ENCODE measurements around the gene FBXL4.
"Not testable (repeated sequence)": the region's sequence is repeated elsewhere in the genome, so short reads cannot be mapped to it uniquely, and the experiment has no call there.

FBXL4 gene

DNA sequence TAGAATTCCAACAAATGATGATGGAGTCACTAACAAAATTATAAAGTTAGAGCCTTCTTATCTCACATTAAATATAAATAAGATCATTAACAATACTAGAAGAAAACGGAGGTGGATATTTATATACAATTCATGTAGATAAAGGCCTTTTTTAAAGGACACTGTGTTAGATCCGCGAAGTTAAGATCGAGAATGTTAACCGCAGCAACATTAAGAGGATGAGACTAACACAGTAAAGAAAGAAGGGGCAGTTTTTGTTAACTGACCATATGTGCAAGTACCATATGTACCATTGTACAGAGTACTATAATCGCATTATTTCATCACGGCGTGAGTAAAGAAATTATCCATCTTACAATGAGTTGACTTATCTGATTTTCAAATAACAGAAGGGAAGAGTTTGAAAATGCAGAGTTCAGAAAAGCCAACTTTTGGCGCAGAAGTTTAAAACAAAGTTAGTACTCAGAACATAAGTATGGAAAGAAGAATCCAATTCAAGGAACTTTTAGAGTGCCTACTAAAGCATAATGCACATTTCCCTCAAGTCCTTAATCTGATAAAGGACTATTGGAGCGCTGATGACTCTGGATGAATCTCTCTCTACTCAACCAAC is 1.4 kb downstream of the FBXL4 start:
- no peak for DNase-seq (ENCODE audit: insufficient read length, low spot score)
- FAIRE-seq, result no peak

DNA sequence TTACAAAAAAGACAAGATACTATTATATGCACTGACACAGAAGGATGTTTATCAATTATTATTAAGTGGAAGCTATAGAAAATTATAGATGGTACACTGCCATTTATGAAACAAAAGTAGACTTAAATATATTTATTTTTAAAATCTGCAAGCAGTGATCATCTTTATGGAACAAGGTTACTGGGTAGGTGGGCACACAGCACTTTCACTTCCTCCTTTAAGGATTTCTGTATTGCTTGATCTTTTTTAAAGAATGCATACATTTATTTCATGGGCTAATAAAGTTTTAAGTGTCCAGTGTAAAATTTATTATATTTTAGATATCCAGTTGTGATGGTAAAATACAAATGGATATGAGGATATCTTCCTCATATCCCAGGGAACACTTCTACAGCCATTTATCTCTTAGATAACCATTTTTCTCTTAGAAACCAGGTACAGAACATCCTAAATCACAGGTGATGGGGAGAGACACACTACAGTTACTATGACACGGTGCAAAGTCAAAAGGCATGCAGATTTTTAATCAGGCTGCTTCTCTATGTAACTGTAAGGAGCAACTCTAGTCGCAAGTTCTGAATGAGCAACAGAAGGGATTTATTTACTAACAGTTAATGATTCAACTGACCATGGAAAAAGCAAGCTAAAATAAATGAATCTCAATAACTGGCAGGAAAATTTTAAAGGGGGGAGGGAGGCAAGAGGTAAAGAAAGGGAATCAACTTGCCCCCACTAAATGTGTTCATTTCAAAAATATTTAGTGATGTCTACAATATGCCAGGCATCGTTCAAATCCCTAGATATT is 2.2 kb downstream of the FBXL4 start:
- DNase-seq (ENCODE audit: insufficient read length, low spot score) (no peak), FAIRE-seq (no peak)

DNA sequence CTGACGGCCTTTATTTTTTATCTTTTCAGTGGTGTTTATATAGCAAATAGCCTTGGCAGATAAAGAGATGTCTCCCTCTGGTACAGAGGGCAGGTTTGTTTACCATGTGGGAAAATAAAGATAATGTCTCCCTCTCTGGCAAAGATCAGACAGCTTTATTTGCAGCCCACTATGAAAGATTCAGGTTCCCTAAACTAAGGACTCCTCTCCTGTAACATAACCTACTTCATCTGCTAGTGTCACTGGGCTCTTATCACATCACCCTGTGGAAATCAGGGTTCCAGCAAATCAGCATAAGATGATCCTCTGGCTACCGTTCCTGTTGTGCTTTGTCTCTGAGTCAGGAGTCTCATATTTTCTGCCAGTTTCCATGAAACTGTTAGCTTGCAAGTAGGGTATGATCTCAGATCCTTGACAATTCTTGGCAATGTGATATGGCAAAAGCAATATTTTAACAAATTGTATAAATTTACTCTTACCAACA is 3.1 kb downstream of the FBXL4 start:
- no peak for FAIRE-seq

GRCh38 chr6:98944168-98944567 is 3.6 kb downstream of the FBXL4 start:
- FAIRE-seq, result no peak

More for the DNA sequence above, 3.1 kb downstream of the FBXL4 start:
- DNase-seq (ENCODE audit: insufficient read length, low spot score), result no peak

GRCh38 chr6:98942263-98942803 is 5.4 kb downstream of the FBXL4 start:
- FAIRE-seq, result no peak
- no peak for DNase-seq (ENCODE audit: insufficient read length, low spot score)

More at GRCh38 chr6:98944168-98944567, 3.6 kb downstream of the FBXL4 start:
- DNase-seq (ENCODE audit: insufficient read length, low spot score), result no peak

- no peak for DNase-seq (ENCODE audit: insufficient read length, low spot score)
- no peak for FAIRE-seq
Observed at GRCh38 chr6:98941319-98941718, 6.4 kb downstream of the FBXL4 start.

DNA sequence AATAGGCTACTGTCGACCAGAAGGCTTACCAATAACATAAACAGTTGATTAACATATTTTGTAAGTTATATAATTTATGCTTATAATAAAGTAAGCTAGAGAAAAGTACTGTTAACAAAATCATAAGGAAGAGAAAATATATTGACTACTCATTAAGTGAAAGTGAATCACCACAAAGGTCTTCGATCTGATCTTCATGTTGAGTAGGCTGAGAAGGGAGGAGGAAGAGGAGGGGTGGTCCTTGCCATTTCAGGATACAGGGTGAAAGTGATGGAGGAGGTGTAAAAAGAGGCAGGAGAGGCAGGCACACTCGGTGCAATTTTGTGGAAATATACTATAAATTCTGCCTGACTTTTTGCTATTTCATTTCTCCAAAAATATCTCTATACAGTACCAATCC is 10.4 kb downstream of the FBXL4 start:
- DNase-seq (ENCODE audit: insufficient read length, low spot score) (no peak), FAIRE-seq (no peak)

DNA sequence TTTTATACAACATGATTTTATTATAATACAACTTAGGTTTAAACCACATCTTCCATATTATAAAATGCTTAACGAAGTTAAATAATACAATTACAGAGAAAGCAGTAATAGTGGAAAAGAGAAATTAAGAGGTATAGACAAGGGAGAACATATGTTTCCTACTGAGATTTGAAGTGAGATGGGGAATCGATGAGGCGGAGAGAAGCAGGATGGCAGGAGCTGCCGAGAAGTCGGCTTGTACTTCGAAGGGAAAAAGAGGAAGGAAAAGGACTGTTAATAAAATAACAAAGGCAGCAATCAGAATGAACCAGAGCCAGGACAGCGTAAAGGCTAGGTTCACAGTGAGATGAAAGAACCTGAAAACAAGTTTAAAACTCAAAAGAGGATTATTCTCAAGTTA is 15.4 kb downstream of the FBXL4 start:
- FAIRE-seq (no peak), DNase-seq (ENCODE audit: insufficient read length, low spot score) (no peak)

DNA sequence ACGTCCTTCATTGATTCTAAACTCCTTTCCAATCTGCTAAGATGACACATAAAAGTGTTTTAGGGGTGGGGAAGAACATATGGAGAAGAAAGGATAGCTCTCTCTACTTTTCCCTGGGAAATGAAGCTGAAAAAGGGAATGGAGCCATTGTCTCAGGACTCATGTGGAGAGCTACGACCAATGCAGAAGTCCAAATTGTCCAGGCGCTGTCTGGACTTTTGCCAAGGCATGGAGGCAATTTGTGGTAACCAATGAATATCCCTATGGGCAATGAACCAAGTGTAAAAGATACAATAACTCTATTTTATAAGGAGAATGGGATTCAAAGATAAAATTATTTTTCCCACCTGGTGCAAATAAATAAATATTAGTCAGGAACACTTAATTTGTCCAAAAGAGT is 16.1 kb downstream of the FBXL4 start:
- no peak for FAIRE-seq
- DNase-seq (ENCODE audit: insufficient read length, low spot score), result no peak

GRCh38 chr6:98929498-98930060 is 18.2 kb downstream of the FBXL4 start:
- no peak for FAIRE-seq
- no peak for DNase-seq (ENCODE audit: insufficient read length, low spot score)

DNA sequence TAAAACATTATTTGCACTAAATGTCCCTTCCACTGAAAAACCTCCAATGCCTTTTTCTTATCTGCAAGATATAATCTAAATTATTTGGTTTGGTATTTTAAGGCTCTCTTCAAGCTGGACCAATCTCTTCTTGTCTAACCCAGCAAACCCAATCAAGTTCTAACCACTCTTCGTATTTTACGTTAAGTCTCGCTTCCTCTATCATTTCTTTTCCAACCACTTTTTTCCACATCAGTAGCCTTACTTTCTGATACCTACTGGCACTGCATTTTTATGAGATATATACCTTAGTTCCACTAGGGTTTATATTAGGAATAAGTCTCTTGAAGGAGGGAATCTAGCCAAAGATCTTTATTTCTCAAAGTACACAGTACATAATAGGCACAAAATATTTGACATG is 19.1 kb downstream of the FBXL4 start:
- FAIRE-seq, result no peak
- no peak for DNase-seq (ENCODE audit: insufficient read length, low spot score)

GRCh38 chr6:98927534-98927933 is 20.2 kb downstream of the FBXL4 start:
- FAIRE-seq (no peak), DNase-seq (ENCODE audit: insufficient read length, low spot score) (no peak)

- DNase-seq (ENCODE audit: insufficient read length, low spot score), result no peak
Observed at GRCh38 chr6:98925831-98926230, 21.9 kb downstream of the FBXL4 start.

GRCh38 chr6:98924647-98925046 is 23.1 kb downstream of the FBXL4 start:
- DNase-seq (ENCODE audit: insufficient read length, low spot score) (no peak), FAIRE-seq (no peak)

More at GRCh38 chr6:98925831-98926230, 21.9 kb downstream of the FBXL4 start:
- FAIRE-seq, result no peak

DNA sequence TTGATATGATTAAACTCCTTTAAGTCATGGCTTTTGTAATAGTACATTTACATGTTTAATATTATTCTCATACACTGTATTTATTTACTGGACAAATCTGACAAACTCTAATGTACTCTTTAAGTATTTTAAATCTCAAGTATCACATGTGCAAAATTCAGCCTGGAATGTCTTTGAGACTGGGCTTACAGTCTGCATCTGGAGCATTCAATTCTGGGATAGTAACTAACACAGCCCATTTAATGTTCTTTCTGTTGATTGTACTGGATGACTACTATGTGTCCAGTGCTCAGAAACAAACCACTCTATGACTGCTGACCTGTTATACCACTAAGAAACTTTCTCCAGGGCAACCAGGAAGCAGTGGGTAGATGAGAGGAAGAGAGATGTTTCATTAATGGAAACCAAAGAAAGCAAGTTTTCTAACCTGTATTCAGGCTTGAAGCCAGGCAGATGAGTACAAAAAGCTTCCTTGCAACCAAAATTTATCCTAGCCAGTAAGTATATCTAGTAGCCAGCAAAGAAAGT is 26.8 kb downstream of the FBXL4 start:
- DNase-seq (ENCODE audit: insufficient read length, low spot score) (no peak), FAIRE-seq (no peak)

DNA sequence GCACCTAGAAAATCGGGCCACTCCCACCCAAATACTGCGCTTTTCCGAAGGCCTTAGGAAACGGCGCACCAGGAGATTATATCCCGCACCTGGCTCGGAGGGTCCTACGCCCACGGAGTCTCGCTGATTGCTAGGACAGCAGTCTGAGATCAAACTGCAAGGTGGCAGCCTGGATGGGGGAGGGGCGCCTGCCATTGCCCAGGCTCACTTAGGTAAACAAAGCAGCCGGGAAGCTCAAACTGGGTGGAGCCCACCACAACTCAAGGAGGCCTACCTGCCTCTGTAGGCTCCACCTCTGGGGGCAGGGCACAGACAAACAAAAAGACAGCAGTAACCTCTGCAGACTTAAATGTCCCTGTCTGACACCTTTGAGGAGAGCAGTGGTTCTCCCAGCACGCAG is 36.8 kb downstream of the FBXL4 start:
- not testable (repeated sequence) for FAIRE-seq; DNase-seq (ENCODE audit: insufficient read length, low spot score)

DNA sequence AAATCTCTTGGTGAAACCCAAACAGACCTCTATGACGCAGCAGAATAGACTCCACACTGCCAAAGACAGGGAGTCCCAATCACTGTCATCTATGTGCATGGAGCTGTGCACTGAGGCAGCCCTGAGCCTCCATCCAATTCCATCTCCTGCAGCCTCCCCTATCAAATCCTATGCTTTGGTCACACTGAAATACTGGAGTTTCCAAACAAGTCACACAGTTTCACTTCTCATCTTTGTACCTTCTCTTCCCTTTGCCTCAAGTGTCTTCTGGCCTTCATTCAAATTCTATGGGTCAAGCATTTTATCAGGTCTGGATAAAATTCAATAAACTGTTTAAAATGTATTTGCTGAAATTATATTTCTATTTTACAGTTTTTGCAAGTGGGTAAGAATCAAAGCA is 38.5 kb downstream of the FBXL4 start:
- FAIRE-seq, result no peak

DNA sequence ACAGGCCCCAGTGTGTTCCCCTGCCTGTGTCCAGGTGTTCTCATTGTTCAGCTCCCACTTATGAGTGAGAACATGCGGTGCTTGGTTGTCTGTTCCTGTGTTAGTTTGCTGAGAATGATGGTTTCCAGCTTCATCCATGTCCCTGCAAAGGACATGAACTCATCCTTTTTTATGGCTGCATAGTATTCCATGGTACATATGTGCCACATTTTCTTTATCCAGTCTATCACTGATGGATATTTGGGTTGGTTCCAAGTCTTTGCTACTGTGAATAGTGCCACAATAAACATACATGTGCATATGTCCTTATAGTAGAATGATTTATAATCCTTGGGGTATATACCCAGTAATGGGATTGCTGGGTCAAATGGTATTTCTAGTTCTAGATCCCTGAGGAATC is 41.4 kb downstream of the FBXL4 start:
- DNase-seq (ENCODE audit: insufficient read length, low spot score); FAIRE-seq: not testable (repeated sequence)

More for the DNA sequence above, 38.5 kb downstream of the FBXL4 start:
- no peak for DNase-seq (ENCODE audit: insufficient read length, low spot score)

DNA sequence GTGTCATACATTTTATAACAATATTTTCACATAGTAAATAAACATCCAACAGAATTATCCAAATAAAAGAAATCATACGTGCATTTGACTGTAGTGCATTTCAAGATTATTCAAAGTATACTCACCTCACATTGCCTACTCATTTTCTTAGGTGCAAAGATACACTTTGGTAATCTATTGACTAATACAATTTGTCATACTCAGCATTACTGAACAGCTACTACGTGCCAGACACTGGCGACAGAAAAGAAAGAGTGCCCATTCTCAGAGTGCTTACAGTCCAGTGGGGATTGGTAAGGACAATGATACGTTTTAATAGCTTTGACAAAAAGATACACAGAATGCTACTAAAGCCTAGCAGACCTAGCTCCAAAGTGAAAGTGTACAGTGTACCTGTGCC is 42.0 kb downstream of the FBXL4 start:
- DNase-seq (ENCODE audit: insufficient read length, low spot score) (no peak), FAIRE-seq (no peak)

DNA sequence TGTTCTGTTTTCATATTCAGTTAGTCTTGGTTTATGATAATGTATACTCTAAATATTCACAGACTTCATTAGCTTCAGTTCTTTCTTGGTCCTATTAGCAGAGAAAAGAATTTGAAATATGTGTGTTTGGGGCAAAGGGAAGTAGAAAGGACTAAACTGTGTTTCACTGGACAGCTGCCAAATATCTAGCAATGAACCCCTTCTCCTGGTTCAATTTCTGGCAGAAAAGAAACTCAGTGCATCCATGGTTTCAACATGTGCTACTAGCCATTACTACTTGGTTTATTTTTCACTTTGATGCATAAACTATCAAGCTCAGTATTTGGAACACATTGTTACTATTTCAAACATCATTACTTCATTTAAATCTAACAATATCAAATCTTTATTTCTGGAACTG is 43.6 kb downstream of the FBXL4 start:
- FAIRE-seq (no peak), DNase-seq (ENCODE audit: insufficient read length, low spot score) (no peak)

GRCh38 chr6:98900706-98901105 is 47.0 kb downstream of the FBXL4 start:
- DNase-seq (ENCODE audit: insufficient read length, low spot score), result no peak
- no peak for FAIRE-seq

All from HTR-8/SVneo (cell line).